GF-D8 (cell line): ENCODE results near the gene ZNF737.
"Not testable (repeated sequence)": the region's sequence is repeated elsewhere in the genome, so short reads cannot be mapped to it uniquely, and the experiment has no call there.

ENCODE experiments used
- DNase-seq: peaks from one replicate; lab custom pipeline; 2025; lab: John Stamatoyannopoulos, UW

Gene ZNF737

GRCh38 chr19:20565321-20566018 is at the start of gene ZNF737:
ZNF737 (minus strand) TSS chr19:20565781; CDS start chr19:20565640, 141 bp downstream.
- peak; percentile 90 for DNase-seq

GRCh38 chr19:20614971-20615370 is 49.4 kb upstream of the ZNF737 start:
- not testable (repeated sequence) for DNase-seq

- no peak for DNase-seq
These were observed 47.2 kb upstream of the ZNF737 start for GRCh38 chr19:20612711-20613316.

GRCh38 chr19:20611866-20612265 is 46.3 kb upstream of the ZNF737 start:
- no peak for DNase-seq

- DNase-seq, result no peak
These were observed 42.4 kb upstream of the ZNF737 start for GRCh38 chr19:20607943-20608342.

GRCh38 chr19:20558571-20558970 is 7.0 kb downstream of the ZNF737 start:
- DNase-seq, result no peak

GRCh38 chr19:20558011-20558410 is 7.6 kb downstream of the ZNF737 start:
- DNase-seq, result no peak

GRCh38 chr19:20544667-20545333 is 20.8 kb downstream of the ZNF737 start:
- not testable (repeated sequence) for DNase-seq

GRCh38 chr19:20530303-20530702 is 35.3 kb downstream of the ZNF737 start:
- DNase-seq, result not testable (repeated sequence)

GRCh38 chr19:20513189-20513904 is 52.2 kb downstream of the ZNF737 start:
- no peak for DNase-seq

- no peak for DNase-seq
These were observed 62.1 kb downstream of the ZNF737 start for GRCh38 chr19:20503476-20503875.
